Stimulated activated CD4-positive, alpha-beta T cell treated with anti-CD3 and anti-CD28 coated beads, TNF-alpha, amount 100 ng/mL, for 24 hours (primary cell): Measurements from ENCODE around the gene KRTAP12-1.

ENCODE experiments used
- DNase-seq, 3 experiments: peaks; one replicate each; pipeline ENCODE4 v3.0.0-alpha.2; 2020; ENCODE audit warnings: low read depth in 3 of 3

KRTAP12-1 gene

GRCh38 chr21:44681861-44682579 lies at the start of gene KRTAP12-1:
KRTAP12-1 (minus strand) TSS chr21:44682163; CDS start chr21:44682123, 40 bp downstream.
- no peak for DNase-seq

GRCh38 chr21:44730951-44731579 lies 49.1 kb upstream of the KRTAP12-1 start:
- DNase-seq = no peak

- DNase-seq = no peak
Observed at GRCh38 chr21:44730028-44730395, 48.0 kb upstream of the KRTAP12-1 start.

GRCh38 chr21:44729336-44730027 lies 47.5 kb upstream of the KRTAP12-1 start:
- no peak for DNase-seq

GRCh38 chr21:44728716-44729115 lies 46.8 kb upstream of the KRTAP12-1 start:
- DNase-seq = no peak

GRCh38 chr21:44727757-44728156 lies 45.8 kb upstream of the KRTAP12-1 start:
- no peak for DNase-seq

- DNase-seq = no peak
Observed at GRCh38 chr21:44727321-44727720, 45.4 kb upstream of the KRTAP12-1 start.

GRCh38 chr21:44726826-44727225 lies 44.9 kb upstream of the KRTAP12-1 start:
- no peak for DNase-seq

- DNase-seq = no peak
Observed at GRCh38 chr21:44724926-44725325, 43.0 kb upstream of the KRTAP12-1 start.

- no peak for DNase-seq
Observed at GRCh38 chr21:44724196-44724595, 42.2 kb upstream of the KRTAP12-1 start.

GRCh38 chr21:44723177-44724131 lies 41.5 kb upstream of the KRTAP12-1 start:
- no peak for DNase-seq

- DNase-seq = no peak
Observed at GRCh38 chr21:44722731-44723130, 40.8 kb upstream of the KRTAP12-1 start.

GRCh38 chr21:44720170-44720569 lies 38.2 kb upstream of the KRTAP12-1 start:
- DNase-seq = no peak

- DNase-seq = no peak
Observed at GRCh38 chr21:44718571-44718970, 36.6 kb upstream of the KRTAP12-1 start.

- DNase-seq = no peak
Observed at GRCh38 chr21:44718093-44718492, 36.1 kb upstream of the KRTAP12-1 start.

GRCh38 chr21:44716984-44717383 lies 35.0 kb upstream of the KRTAP12-1 start:
- no peak for DNase-seq

GRCh38 chr21:44714905-44715304 lies 32.9 kb upstream of the KRTAP12-1 start:
- no peak for DNase-seq

- no peak for DNase-seq
Observed at GRCh38 chr21:44713846-44714245, 31.9 kb upstream of the KRTAP12-1 start.

- no peak for DNase-seq
Observed at GRCh38 chr21:44713130-44713529, 31.2 kb upstream of the KRTAP12-1 start.

GRCh38 chr21:44712203-44713028 lies 30.5 kb upstream of the KRTAP12-1 start:
- no peak for DNase-seq
